Endothelial cell of umbilical vein (primary cell): ENCODE results near the gene DLGAP1.

Source experiments
- POLR2A ChIP-seq: IDR thresholded peaks from 2 replicates; pipeline ENCODE4 v1.6.1; 2012; ENCODE audit warnings: low read depth, mild to moderate bottlenecking, control low read depth, low read length
- TF ChIP-seq, protein P1 (sequence below), 2 donors: IDR thresholded peaks; 1 replicate in 1 of 2; 2 replicates in 1 of 2; pipeline ENCODE4 v1.5.1; 2011; ENCODE audit warnings: low read length in 2 of 2, mild to moderate bottlenecking in 2 of 2, moderate library complexity in 2 of 2, control low read depth in 1 of 2, inconsistent platforms in 1 of 2, low read depth in 1 of 2; ENCODE audit not compliant: insufficient read depth in 1 of 2; ENCODE audit errors: extremely low read depth in 1 of 2

DNA sequence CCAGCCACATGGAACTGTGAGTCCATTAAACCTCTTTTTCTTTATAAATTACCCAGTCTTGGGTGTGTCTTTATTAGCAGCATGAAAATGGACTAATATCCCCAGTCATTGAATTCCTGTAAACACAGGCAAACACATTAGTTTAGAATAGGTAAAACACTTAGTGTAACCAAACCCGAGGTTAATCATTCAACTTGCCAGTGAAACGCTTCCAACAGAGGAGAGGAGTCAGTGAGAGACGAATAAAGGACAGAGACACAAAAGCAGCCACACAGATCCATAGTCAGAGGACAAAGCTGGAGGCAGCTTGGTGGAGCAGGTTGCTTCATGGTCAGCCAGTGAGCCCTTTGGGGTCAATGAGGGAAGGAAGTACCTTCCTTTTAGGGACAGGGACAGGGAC lies 657.1 kb downstream of the DLGAP1 start:
- TF ChIP-seq, protein P1, sequence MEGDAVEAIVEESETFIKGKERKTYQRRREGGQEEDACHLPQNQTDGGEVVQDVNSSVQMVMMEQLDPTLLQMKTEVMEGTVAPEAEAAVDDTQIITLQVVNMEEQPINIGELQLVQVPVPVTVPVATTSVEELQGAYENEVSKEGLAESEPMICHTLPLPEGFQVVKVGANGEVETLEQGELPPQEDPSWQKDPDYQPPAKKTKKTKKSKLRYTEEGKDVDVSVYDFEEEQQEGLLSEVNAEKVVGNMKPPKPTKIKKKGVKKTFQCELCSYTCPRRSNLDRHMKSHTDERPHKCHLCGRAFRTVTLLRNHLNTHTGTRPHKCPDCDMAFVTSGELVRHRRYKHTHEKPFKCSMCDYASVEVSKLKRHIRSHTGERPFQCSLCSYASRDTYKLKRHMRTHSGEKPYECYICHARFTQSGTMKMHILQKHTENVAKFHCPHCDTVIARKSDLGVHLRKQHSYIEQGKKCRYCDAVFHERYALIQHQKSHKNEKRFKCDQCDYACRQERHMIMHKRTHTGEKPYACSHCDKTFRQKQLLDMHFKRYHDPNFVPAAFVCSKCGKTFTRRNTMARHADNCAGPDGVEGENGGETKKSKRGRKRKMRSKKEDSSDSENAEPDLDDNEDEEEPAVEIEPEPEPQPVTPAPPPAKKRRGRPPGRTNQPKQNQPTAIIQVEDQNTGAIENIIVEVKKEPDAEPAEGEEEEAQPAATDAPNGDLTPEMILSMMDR (IDR thresholded peaks at IDR 0.05; ENCODE audit: extremely low read depth in 1 of 2, insufficient read depth in 1 of 2, low read depth in 1 of 2, low read length in 2 of 2): no peak
- TF ChIP-seq POLR2A: no peak
